Stimulated activated CD4-positive, alpha-beta T cell treated with anti-CD3 and anti-CD28 coated beads, Interleukin-1b, Interleukin-23, amount 100 ng/mL, for 24 hours (primary cell): ENCODE data around the gene UBALD1.
"Not testable (repeated sequence)": the region's sequence is repeated elsewhere in the genome, so short reads cannot be mapped to it uniquely, and the experiment has no call there.

Experiments used
- DNase-seq, 4 experiments: peaks; one replicate each; pipeline ENCODE4 v3.0.0-alpha.2; 2020; ENCODE audit warnings: low read depth in 4 of 4, low spot score in 1 of 4

Gene UBALD1

GRCh38 chr16:4599037-4599436 lies 15.7 kb downstream of the UBALD1 start:
- no peak for DNase-seq

DNA sequence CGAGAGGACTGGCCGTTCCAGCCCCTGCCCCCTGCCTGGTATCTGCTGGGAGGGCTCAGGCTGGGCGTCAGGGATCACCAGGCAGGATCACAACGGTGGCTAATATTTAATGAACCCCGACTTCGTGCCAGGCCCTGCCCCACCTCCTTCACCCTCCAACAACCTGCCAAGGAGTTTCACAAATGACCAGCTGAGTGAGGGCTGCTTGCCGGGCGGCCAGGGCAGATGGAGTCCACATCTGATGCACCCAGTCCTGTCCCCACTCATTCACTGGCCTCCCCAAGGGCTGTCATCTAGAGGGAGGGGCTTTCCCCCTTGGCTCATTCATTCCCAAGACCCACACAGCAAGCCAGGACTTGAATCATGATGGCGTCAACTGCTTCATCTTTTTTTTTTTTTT lies 17.5 kb downstream of the UBALD1 start:
- DNase-seq: no peak

DNA sequence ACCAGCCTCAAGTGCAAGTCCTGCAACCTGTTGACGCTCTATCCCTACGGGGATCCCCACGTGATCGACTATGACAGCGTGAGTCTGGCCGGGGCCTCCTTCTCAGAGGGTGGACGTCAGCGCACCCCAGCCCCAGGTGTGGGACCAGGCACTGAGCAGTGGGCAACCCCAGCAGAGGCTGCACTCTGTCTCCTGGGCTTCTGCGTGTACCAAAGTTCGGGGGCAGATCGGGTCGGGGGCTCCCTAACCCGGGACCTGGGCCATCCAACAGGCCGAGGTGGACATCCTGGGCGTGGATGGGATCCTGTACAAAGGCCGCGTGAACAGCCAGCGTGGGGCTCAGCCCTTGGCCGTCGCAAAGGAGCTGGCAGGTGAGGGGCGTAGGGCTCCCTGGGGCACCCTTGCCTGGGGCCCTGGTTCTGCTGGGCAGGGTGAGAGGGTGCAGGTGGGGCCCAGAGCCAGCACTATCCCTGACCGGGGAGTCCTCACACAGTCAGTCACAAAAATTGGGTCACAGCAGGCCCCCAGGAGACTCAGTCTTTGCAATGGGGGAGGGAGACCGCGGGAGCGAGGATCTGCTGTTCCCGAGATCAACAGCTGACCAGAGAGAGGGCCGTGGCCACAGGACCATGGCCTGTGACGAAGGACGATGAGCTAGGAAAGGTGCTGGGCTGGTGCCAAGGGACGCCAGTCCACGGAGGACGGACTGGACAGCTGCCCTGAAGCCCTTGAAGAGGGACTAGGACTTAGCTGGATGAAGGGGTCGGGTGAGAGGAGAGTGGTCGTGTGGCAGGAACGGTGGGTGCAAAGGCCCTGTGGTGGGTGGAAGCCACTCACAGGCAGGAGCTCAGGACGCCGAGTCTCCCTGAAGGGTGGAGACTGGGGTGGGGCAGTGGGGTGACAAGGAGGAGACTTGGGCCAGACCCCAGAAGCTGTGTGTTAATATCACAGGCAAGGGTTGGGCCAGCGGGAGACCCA lies 20.0 kb downstream of the UBALD1 start:
- DNase-seq: no peak

GRCh38 chr16:4593086-4593485 lies 21.6 kb downstream of the UBALD1 start:
- no peak for DNase-seq

DNA sequence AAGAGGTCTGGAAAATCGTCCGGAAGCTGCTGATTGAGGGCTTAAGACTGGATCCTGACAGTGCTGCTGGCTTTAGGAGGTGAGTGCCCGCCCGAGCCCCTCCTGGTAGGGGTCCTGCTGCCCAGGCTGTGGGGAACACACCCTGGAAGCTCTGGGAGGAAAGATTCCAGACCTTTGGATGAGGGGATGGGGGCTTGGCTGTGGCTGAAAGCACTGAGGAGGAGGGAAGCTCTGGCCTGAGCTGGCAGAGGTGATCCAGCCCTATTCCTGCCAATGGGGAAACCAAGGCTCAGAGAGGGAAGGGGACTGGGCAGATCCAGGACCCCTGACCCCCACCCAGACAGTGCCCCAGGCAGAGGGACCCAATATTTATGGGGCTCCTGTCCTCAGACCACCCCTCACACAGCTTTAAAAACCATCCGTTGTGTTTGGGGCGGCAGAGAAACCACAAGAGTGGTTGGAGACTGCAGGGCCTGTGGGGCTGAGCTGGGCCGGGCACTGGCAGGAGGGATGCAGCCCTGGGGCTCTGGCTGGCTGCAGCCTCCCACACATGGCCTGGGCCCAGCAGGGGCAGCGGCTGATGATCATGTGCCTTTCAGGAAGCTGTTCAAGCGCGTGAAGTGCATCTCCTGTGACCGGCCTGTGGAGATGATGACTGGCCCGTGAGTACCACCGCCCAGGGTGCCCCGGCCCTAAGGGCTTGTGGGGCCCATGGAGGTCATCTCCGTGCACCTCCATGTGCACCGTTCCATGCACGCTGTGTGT lies 22.8 kb downstream of the UBALD1 start:
- no peak for DNase-seq

DNA sequence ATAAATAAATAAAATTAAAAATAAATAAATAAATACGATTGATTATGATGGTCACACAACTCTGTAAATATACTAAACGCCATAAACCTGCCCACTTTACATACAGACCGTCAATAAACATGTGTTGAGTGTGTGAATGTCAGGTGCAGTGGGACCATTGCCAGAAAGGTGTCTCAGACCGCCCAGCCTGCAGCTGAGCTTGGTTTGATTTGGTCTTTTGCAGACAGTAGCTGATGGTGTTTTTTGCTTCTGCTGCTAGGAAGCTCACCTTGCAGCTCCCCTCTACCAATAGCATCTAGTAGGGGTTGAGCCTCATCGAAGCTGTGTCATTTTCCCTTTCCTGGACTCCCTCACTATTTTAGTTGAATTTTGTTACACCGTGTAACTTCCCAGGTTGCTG lies 23.5 kb downstream of the UBALD1 start:
- no peak for DNase-seq

DNA sequence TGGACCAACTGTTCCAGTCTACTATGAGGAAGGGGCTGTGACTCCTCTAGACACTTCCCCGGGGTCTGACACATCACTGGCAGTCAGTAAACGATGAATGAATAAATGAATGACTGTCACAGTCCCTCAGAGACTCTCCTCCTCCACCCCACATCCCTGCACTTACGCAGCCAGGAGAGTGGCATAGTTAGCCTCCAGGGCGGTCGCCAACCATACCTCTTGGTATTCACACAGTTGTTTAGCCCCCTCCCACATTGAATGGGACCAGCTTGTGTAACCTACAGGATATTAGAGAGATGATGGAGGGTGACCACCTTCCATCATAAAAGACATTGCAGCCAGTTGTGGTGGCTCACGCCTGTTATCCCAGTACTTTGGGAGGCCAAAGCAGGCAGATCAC lies 25.7 kb downstream of the UBALD1 start:
- DNase-seq: no peak

- no peak for DNase-seq
These were observed 26.3 kb downstream of the UBALD1 start for GRCh38 chr16:4588386-4588785.

- no peak for DNase-seq
These were observed 28.4 kb downstream of the UBALD1 start for GRCh38 chr16:4586291-4586690.

DNA sequence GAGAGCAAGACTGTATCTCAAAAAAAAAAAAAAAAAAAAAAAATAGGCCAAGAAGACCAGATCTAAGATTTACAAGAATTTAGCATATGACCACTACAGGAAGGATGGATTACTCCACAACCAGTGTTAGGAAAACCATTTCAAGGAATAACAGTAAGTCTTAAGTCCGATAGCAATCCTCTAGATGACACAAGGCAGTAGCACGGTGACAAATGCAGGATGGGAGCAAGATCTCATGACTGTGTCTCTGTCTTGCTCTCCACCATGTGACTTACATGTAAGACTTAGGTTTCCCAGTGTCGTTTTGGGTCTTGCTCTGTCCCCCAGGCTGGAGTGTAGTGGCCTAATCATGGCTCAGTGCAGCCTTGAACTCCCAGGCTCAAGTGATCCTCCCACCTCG lies 30.8 kb downstream of the UBALD1 start:
- DNase-seq: no peak

- no peak for DNase-seq
These were observed 34.4 kb downstream of the UBALD1 start for GRCh38 chr16:4580250-4580649.

DNA sequence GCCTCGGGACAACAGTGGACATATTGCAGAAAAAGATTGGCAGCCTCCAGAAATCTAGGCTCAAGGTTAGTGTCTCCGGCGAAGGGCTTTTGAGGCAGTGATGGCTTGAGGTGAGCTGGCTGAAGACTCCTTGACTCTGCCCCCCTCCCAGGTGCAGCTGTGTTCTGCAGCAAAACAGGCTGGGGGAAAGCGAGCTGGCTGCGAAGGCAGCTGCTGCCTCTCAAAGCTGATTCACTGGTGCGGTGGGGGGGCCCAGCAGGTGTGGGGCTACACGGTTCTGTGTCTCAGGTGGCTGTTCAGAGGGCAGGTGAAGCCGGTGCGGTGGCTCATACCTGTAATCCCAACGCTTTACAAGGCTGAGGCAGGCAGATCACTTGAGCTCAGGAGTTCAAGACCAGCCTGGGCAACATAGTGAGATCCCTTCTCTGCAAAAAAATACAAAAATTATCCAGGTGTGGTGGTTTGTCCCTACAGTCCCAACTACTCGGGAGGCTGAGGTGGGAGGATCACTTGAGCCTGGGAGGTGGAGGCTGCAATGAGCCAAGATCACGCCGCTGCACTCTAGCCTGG lies 35.6 kb downstream of the UBALD1 start:
- DNase-seq: no peak

DNA sequence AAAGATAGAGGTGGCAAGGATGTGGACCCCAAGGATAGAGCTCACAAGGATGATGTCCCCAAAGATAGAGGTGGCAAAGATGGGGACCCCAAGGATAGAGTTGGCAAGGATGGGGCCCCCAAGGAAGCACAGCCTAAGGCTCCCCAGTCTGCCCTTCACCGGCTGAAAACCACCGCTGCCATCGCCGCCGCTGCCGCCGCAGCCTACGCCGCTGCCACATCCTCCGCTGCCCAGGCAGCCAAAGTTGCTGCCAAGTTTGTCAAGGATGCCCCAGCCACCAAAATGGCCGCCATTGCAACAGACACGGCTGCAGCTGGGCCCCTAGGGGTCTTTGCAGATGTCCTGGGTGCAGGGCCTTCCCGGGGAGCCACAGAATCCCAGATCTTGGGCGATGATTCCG lies 38.7 kb downstream of the UBALD1 start:
- DNase-seq: no peak

DNA sequence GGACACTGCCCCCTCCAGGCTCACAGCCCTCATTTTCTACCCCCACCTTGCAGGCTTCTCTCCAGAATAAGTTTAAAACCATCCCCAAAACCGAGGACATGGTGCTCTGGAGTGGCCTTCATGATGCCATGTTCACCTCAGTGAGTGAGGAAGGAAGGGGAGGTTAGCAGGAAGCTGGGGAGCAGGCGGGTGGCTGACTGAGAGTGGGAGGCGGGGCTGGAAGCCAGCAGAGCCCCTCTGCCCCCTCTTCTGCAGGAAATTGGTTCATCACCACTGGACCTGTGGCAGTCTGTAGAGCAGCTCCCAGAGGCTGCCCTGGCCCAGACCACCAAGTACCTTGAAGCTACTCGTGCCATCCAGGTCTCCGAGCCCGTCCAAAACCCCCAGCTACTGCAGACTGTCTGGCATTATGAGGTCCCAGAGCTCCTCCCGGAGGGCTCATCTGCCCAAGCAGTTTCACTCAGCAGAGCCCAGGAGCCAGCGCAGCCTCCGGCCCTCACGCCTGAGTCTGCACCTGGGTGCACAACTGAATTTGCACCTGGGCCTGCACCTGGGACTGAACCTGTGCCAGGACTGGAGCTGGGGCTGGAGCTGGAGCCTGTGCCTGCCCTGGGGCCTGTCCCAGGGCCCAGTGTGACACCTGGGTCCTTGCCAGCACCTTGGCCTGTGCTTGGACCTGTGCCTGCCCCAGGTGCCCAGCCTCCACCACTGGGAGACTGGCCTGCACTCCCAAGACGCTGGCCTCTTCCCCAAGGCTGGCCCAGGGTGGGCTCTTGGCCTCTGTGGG lies 39.6 kb downstream of the UBALD1 start:
- no peak for DNase-seq

- DNase-seq: not testable (repeated sequence)
These were observed 40.8 kb downstream of the UBALD1 start for GRCh38 chr16:4573926-4574325.

- no peak for DNase-seq
These were observed 42.0 kb downstream of the UBALD1 start for GRCh38 chr16:4572715-4573114.

DNA sequence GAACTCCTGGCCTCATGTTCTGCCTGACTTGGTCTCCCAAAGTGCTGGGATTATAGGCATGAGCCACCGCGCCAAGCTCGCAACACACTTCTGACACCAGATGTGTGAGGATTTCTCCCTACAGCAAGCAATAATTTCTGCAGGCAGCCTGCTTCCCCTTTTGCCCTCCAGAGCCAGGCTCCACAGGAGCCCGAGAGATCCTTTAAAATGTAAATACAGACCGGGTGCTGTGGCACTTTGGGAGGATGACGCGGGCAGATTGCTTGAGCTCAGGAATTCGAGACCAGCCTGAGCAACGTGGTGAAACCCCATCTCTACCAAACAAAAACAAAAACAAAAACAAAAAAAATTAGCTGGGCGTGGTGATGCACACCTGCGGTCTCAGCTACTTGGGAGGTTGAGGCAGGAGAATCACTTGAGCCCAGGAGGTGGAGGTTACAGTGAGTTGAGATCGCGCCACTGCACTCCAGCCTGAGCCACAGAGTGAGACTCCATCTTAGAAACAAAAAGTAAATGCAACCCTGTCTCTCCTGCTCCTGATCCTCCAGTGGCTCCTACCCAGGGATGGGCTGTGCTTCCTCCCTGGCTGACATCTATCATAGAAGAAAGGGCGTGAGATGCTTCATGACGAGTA lies 43.9 kb downstream of the UBALD1 start:
- no peak for DNase-seq

DNA sequence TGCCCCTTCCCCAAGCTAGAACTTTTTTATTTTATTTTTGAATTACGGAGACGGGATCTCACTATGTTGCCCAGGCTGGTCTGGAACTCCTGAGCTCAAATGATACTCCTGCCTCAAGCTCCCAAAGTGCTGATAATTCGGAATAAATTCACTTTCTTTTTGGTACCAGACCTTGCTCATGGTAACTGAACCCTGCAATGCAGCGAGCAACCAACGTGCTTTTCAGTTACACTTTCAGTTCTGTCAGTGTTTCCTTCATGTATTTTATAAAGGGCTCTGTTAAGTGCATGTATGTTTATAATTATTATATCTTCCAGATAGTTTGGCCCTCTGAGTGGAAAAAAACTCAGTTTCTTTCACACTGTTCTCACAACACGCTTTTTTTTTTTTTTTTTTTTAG lies 44.6 kb downstream of the UBALD1 start:
- no peak for DNase-seq

- DNase-seq: no peak
These were observed 48.5 kb downstream of the UBALD1 start for GRCh38 chr16:4566144-4566543.

- no peak for DNase-seq
These were observed 49.9 kb downstream of the UBALD1 start for GRCh38 chr16:4564661-4565267.
